Astrocyte of the spinal cord (primary cell): Measurements from ENCODE around the gene MYOZ3.

Source experiments
- DNase-seq: peaks from one replicate; pipeline ENCODE4 v3.0.0; 2011; ENCODE audit warnings: low read depth, low spot score
- H3K4me3 ChIP-seq: 2 replicates; pipeline ENCODE4 v1.5.1; 2011; ENCODE audit warnings: low read depth, mild to moderate bottlenecking, low read length, moderate library complexity
- in situ Hi-C: cut with HindIII; loops from 2 replicates; pipeline ENCODE4 v1.10.0; 2017; ENCODE audit warnings: low sequenced_read_pairs
- TF ChIP-seq, protein P1 (sequence below): IDR thresholded peaks from 2 replicates; pipeline ENCODE4 v1.5.1; 2012; ENCODE audit warnings: low read depth, mild to moderate bottlenecking, low read length, inconsistent platforms

The MYOZ3 gene

GRCh38 chr5:150638488-150639376 is 22.3 kb upstream of the MYOZ3 start:
- TF ChIP-seq, protein P1, sequence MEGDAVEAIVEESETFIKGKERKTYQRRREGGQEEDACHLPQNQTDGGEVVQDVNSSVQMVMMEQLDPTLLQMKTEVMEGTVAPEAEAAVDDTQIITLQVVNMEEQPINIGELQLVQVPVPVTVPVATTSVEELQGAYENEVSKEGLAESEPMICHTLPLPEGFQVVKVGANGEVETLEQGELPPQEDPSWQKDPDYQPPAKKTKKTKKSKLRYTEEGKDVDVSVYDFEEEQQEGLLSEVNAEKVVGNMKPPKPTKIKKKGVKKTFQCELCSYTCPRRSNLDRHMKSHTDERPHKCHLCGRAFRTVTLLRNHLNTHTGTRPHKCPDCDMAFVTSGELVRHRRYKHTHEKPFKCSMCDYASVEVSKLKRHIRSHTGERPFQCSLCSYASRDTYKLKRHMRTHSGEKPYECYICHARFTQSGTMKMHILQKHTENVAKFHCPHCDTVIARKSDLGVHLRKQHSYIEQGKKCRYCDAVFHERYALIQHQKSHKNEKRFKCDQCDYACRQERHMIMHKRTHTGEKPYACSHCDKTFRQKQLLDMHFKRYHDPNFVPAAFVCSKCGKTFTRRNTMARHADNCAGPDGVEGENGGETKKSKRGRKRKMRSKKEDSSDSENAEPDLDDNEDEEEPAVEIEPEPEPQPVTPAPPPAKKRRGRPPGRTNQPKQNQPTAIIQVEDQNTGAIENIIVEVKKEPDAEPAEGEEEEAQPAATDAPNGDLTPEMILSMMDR: no peak
- in situ Hi-C loops: no loop called here
- no peak for DNase-seq
- H3K4me3 ChIP-seq: no peak overlapping the region

- no peak for DNase-seq
- H3K4me3 ChIP-seq: no peak overlapping the region
- TF ChIP-seq, protein P1: no peak
- in situ Hi-C loops: no loop called here
Observed at GRCh38 chr5:150639377-150639692, 21.7 kb upstream of the MYOZ3 start.

- TF ChIP-seq, protein P1: no peak
- no peak overlapping the region for H3K4me3 ChIP-seq
- DNase-seq: no peak
- in situ Hi-C loops: no loop called here
Observed at GRCh38 chr5:150639751-150640150, 21.3 kb upstream of the MYOZ3 start.

- in situ Hi-C loops: no loop called here
- DNase-seq: peak; percentile 92
- TF ChIP-seq, protein P1: peak; percentile 2
- H3K4me3 ChIP-seq: peak within 1 kb of the TSS; percentile 48
Observed at GRCh38 chr5:150640311-150641005, 20.6 kb upstream of the MYOZ3 start, which contains the start of gene SYNPO. Gene SYNPO (plus strand): TSS chr5:150640660. CDS start chr5:150648276, 7,616 bp downstream.

- in situ Hi-C loops: no loop called here
- TF ChIP-seq, protein P1: no peak
- DNase-seq: peak; percentile 83
- peak overlapping the region; percentile 48 for H3K4me3 ChIP-seq
Observed at GRCh38 chr5:150641006-150641570, 20.0 kb upstream of the MYOZ3 start.

DNA sequence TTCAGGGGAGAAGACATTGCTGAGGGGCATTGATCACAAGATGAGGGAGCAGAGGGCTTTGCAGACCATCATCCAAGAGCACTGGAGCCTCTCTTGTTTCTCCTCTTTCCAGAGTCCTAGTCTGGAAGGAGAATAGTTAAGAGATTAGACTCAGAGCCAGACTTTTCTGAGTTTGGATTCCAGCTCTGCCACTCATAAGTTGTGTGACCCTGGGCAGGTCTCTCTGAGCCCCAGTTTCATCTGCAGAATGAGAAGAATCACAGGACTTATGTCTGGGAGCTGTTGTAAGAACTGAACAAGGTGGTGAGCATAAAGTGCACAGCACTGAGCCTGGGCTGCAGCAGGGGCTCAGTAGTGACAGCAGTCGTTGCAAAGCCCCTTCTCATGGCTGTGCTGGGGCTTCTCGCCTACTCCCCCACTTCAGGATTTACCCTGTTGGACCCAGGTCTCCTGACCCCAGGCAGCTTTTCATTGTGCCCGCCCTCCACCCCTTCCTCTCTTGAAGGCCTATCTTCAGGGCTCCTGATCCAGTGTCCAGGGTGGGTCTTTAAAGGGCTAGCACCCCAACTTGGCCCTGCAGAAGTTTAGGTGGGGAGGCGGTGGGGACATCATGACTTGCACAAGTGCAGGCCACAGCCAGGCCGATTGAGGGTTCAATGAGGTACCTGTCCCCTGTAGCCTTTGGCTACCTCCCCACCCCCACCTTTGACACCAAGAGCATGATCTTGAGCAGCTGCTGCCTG is 19.1 kb upstream of the MYOZ3 start:
- TF ChIP-seq, protein P1: no peak
- DNase-seq: no peak
- H3K4me3 ChIP-seq: peak overlapping the region; percentile 48
- in situ Hi-C loops: no loop called here
